Measurements from ENCODE around the gene SLC10A4. TPM values are rescaled to one million over a fixed set of nuclear protein-coding genes. Genes with fewer than 3 reads are reported as not detected.

Gene SLC10A4
- total and polyA plus RNA-seq, 2 of the 8 experiments (the other 6 are each of a cell fraction or from before 2014, with no cell fraction given): 4.5 to 5.6 TPM

- Histone ChIP-seq H4K20me1 (replicated peaks in 1 of 2; ENCODE audit: control insufficient read depth in 1 of 2, insufficient read depth in 2 of 2, low read length in 2 of 2) (no peaks in the 10 kb centered on the region), H2BK12ac (ENCODE audit: low read depth, low read length) (no peak overlapping the region), H4K91ac (replicated peaks; ENCODE audit: insufficient read length, low read length) (no peak overlapping the region), H3K23ac (ENCODE audit: insufficient read length) (no peak overlapping the region), H3K9ac (replicated peaks in 1 of 4; ENCODE audit: extremely low read depth in 1 of 4, low read depth in 3 of 4, low read length in 3 of 4) (no peak overlapping the region), H2BK15ac (ENCODE audit: low read length) (no peak overlapping the region), H2BK20ac (ENCODE audit: low read length) (no peak overlapping the region), H2AFZ (ENCODE audit: low read length) (no peak overlapping the region), H3K4me1 (replicated peaks in 1 of 4; ENCODE audit: control insufficient read depth in 3 of 4, insufficient read depth in 4 of 4, low read length in 3 of 4) (no peaks in the 10 kb centered on the region), H2BK5ac (ENCODE audit: low read depth, low read length) (no peak overlapping the region), H3K4me3 (ENCODE audit: extremely low read depth in 1 of 4, insufficient read depth in 2 of 4, low read depth in 3 of 4, low read length in 4 of 4) (no peak overlapping the region), H3K9me3 (ENCODE audit: insufficient read depth in 2 of 2, low read depth in 1 of 2, low read length in 1 of 2) (no peaks in the 10 kb centered on the region), H2BK120ac (replicated peaks; ENCODE audit: low read depth, low read length) (no peak overlapping the region), H2AK5ac (ENCODE audit: low read depth, low read length) (no peak overlapping the region), H3K18ac (ENCODE audit: extremely low read depth, low read length) (no peak overlapping the region), H3K4ac (replicated peaks; ENCODE audit: insufficient read length, low read depth, low read length) (no peak overlapping the region), H3K27me3 (replicated peaks in 1 of 4; ENCODE audit: control insufficient read depth in 3 of 4, extremely low read depth in 1 of 4, insufficient read depth in 3 of 4, low read length in 3 of 4) (no peaks in the 10 kb centered on the region), H3K23me2 (ENCODE audit: low read depth, low read length) (no peaks in the 10 kb centered on the region), H3K27ac (ENCODE audit: low read depth, low read length) (no peak overlapping the region), H3K56ac (replicated peaks; ENCODE audit: insufficient read length, low read depth, low read length) (no peak overlapping the region), H3K79me1 (ENCODE audit: low read depth, low read length) (no peaks in the 10 kb centered on the region), H3K14ac (ENCODE audit: insufficient read length) (no peak overlapping the region), H4K5ac (ENCODE audit: insufficient read length, low read depth, low read length) (no peak overlapping the region), H4K8ac (ENCODE audit: extremely low read depth, insufficient read depth, low read length) (no peak overlapping the region), H3K36me3 (ENCODE audit: control insufficient read depth in 2 of 4, insufficient read depth in 4 of 4, low read length in 3 of 4) (peaks cover 0 to 26% (median 21%) of the 10 kb centered on the region in 4 experiments; a peak in 7 of 8 replicates), H3K79me2 (ENCODE audit: control insufficient read depth in 1 of 2, insufficient read depth in 2 of 2, low read length in 2 of 2) (no peaks in the 10 kb centered on the region), H3K4me2 (ENCODE audit: insufficient read depth in 1 of 2, low read depth in 2 of 2, low read length in 2 of 2) (no peak overlapping the region)
- CTCF ChIA-PET (ENCODE audit: partially characterized antibody): interaction anchor here (0.7 to 1.7 kb wide), 3 partner anchors 10 to 342 kb away, joined by 3 to 4 read pairs (median 3); no protein-coding TSS in a partner anchor
- no peak for FAIRE-seq
- no peak for DNase-seq (ENCODE audit: low read depth in 1 of 2, low spot score in 2 of 2)
- 87% methylated on average over 2 of the region's 2 CpGs; no CpG with 5 or more reads in 1 of the 2 experiments for WGBS, 2 experiments (ENCODE audit: extremely low coverage in 1 of 2, insufficient coverage in 1 of 2, insufficient read length in 1 of 2, insufficient replicate concordance in 2 of 2, low coverage in 1 of 2, low lambda C conversion rate in 2 of 2, missing lambda C conversion rate in 1 of 2)
- POLR2A ChIA-PET (ENCODE audit: partially characterized antibody): interaction anchor here (0.6 kb wide), 1 partner anchor 10 kb away, joined by 3 read pairs; no protein-coding TSS in a partner anchor
- TF ChIP-seq RBBP5 (IDR thresholded peaks at IDR 0.05; ENCODE audit: borderline replicate concordance, low read depth, low read length): no peak
- TF ChIP-seq TBP (IDR thresholded peaks at IDR 0.05; ENCODE audit: low read depth, low read length): no peak
- TF ChIP-seq RAD21 (IDR thresholded peaks at IDR 0.05 in 1 of 2, conservative IDR thresholded peaks at IDR 0.05 in 1 of 2; ENCODE audit: low read depth in 2 of 2, low read length in 2 of 2): no peak
- no peak for TF ChIP-seq RXRA (IDR thresholded peaks at IDR 0.05; ENCODE audit: insufficient read depth, low read depth, low read length)
- TF ChIP-seq ATF2 (IDR thresholded peaks at IDR 0.05; ENCODE audit: low read length): no peak
- no peak for TF ChIP-seq CBX5 (IDR thresholded peaks at IDR 0.05; ENCODE audit: low read depth, low read length)
- TF ChIP-seq CHD1 (IDR thresholded peaks at IDR 0.05; ENCODE audit: low read depth, low read length): no peak
- no peak for TF ChIP-seq FOSL1 (IDR thresholded peaks at IDR 0.05; ENCODE audit: insufficient read depth, low read depth, low read length)
- TF ChIP-seq EP300 (IDR thresholded peaks at IDR 0.05; ENCODE audit: borderline replicate concordance in 1 of 2, low read depth in 2 of 2, low read length in 2 of 2): no peak
- TF ChIP-seq SAP30 (IDR thresholded peaks at IDR 0.05; ENCODE audit: insufficient read depth, insufficient replicate concordance, low read length): no peak
These were observed 23.6 kb downstream of the SLC10A4 start for GRCh38 chr4:48506716-48507115.
